Panc1 (cell line): ENCODE results near the gene UTP3. TPM values are rescaled to one million over a fixed set of nuclear protein-coding genes. Genes with fewer than 3 reads are reported as not detected.

ENCODE experiments used
- ATAC-seq: fragments of 200-7000 bp; cut with Tn5 transposase; 2 replicates; pipeline ENCODE4 v1.9.1; 2020; ENCODE audit warnings: mild to moderate bottlenecking, moderate library complexity
- BruUV-seq: library from RNA; stranded (reverse); fragments of 400-500 nt; replicated peaks from 2 replicates; lab custom pipeline; 2021; lab: Mats Ljungman, UMichigan
- CTCF ChIA-PET: fragments of 300-600 bp; sonication (Branson Sonifier 250); formaldehyde crosslinking; loops from one replicate; lab custom pipeline; 2022; ENCODE audit warnings: antibody characterized with exemption; lab: Charles Lee
- POLR2A ChIA-PET: fragments of 300-600 bp; sonication (Branson Sonifier 250); formaldehyde crosslinking; loops from one replicate; lab custom pipeline; 2022; ENCODE audit warnings: antibody characterized with exemption; lab: Charles Lee
- DNase-seq: peaks from one replicate; pipeline ENCODE4 v3.0.0-alpha.2; 2010; ENCODE audit warnings: low read depth, low spot score
- H3K27ac ChIP-seq: 2 replicates; pipeline ENCODE4 v1.5.1; 2011; ENCODE audit warnings: mild to moderate bottlenecking, low read length, inconsistent platforms
- H3K27me3 ChIP-seq: fragments of 200-500 bp; sonication (Bioruptor generic); 2 replicates; pipeline ENCODE4 v1.6.0; 2014; ENCODE audit warnings: low read length, inconsistent platforms; ENCODE audit not compliant: control insufficient read depth, insufficient read depth
- H3K36me3 ChIP-seq: fragments of 200-500 bp; sonication (Bioruptor generic); 2 replicates; pipeline ENCODE4 v1.5.1; 2014; ENCODE audit warnings: inconsistent platforms, mild to moderate bottlenecking, low read length, moderate library complexity; ENCODE audit not compliant: control insufficient read depth, insufficient read depth
- H3K4me1 ChIP-seq: 2 replicates; pipeline ENCODE4 v1.5.1; 2011; ENCODE audit warnings: inconsistent platforms, mild to moderate bottlenecking, low read length, moderate library complexity; ENCODE audit not compliant: control insufficient read depth, insufficient read depth
- H3K4me3 ChIP-seq, 2 experiments: 2 replicates each; pipeline ENCODE4 v1.5.1; 2011 to 2012; ENCODE audit warnings: low read depth in 2 of 2, low read length in 2 of 2, mild to moderate bottlenecking in 2 of 2, inconsistent platforms in 1 of 2, moderate library complexity in 1 of 2
- H3K9me3 ChIP-seq: fragments of 200-500 bp; sonication (Bioruptor generic); 2 replicates; pipeline ENCODE4 v1.5.1; 2014; ENCODE audit warnings: low read depth, mild to moderate bottlenecking, inconsistent platforms, low read length, moderate library complexity; ENCODE audit not compliant: control insufficient read depth, insufficient read depth
- POLR2AphosphoS5 ChIP-seq: IDR thresholded peaks from 2 replicates; pipeline ENCODE4 v1.6.1; 2012; ENCODE audit warnings: mild to moderate bottlenecking, low read depth, low read length, moderate library complexity
- SIN3A ChIP-seq: IDR thresholded peaks from 2 replicates; pipeline ENCODE4 v1.6.1; 2012; ENCODE audit warnings: low read depth, mild to moderate bottlenecking, low read length, moderate library complexity, borderline replicate concordance; ENCODE audit not compliant: insufficient read depth
- TCF7L2 ChIP-seq: IDR thresholded peaks from 2 replicates; pipeline ENCODE4 v1.6.1; 2011; ENCODE audit warnings: mild to moderate bottlenecking, low read depth, low read length, inconsistent platforms
- in situ Hi-C: cut with HindIII; loops from 2 replicates; pipeline ENCODE4 v1.10.0; 2016; ENCODE audit warnings: low sequenced_read_pairs, low pct_unique_long_range_greater_than_20kb
- intact Hi-C: fragments of 100-400 bp; cut with micrococcal nuclease; formaldehyde crosslinking; loops from one replicate; pipeline ENCODE4 v1.10.0; 2022; ENCODE audit not compliant: unreplicated experiment
- total RNA-seq: library from RNA; stranded (reverse); gene quantifications from one replicate; pipeline ENCODE4 v1.2.1, GENCODE V29; 2021; ENCODE audit not compliant: unreplicated experiment
- TF ChIP-seq, protein P1 (sequence below): fragments of 450-650 bp; IDR thresholded peaks from 2 replicates; pipeline ENCODE4 v1.5.1; 2017; ENCODE audit warnings: mild to moderate bottlenecking
- TF ChIP-seq, protein P2 (sequence below), 2 experiments: IDR thresholded peaks; 2 replicates each; pipeline ENCODE4 v1.6.1; 2011 to 2012; ENCODE audit warnings: low read depth in 2 of 2, control low read depth in 1 of 2, low read length in 1 of 2, mild to moderate bottlenecking in 1 of 2, moderate library complexity in 1 of 2; ENCODE audit not compliant: insufficient read depth in 1 of 2

Gene UTP3
- total RNA-seq, 1 experiment from 2014 or later, result 20.6 TPM

DNA sequence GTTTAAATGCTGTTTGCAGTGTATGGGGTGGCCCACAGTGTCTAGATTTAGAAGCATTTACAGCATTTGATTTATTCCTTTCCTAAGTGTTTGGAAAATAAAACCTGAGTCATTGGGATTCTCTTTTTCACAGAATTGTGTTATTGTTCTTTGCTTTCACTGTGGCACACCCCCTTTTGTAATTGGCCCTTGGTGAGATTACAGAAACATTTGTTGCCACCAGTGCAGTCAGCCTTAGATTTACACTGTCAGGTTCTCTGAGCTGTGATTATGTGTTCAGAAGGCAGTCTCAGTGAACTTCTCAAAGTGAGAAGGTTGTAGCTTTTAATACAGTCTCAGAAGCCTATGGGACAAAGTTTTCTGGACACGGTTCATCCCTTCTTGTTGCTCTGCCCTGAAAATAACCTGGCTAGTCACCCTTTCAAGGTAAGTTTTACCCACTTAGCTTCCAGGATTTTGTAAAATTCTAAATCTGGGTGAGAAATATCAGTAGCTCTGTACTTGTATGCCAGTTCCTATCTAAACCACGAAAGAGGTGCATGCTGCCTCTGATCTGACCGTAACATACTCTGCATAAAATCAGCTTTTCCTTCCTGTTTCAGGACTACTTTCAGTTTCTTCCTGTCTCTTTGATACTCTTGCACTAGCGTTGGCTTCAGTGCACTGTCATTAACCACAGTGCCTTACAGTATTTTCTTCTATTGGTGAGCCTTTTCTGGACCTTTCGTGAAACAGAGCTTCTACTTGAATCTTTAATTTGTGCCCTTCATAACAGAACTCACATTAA, 46.0 kb downstream of the UTP3 start:
- Histone ChIP-seq H3K9me3 (no peaks in the 10 kb centered on the region), H3K36me3 (no peaks in the 10 kb centered on the region), H3K4me1 (peaks cover 8% of the 10 kb centered on the region), H3K27me3 (no peaks in the 10 kb centered on the region), H3K27ac (peak overlapping the region; percentile 64), H3K4me3 (peak overlapping the region; percentile 13 to 43; a peak in 3 of 4 replicates)
- TF ChIP-seq SIN3A (no peak), TCF7L2 (no peak), POLR2AphosphoS5 (no peak)
- TF ChIP-seq, protein P1, sequence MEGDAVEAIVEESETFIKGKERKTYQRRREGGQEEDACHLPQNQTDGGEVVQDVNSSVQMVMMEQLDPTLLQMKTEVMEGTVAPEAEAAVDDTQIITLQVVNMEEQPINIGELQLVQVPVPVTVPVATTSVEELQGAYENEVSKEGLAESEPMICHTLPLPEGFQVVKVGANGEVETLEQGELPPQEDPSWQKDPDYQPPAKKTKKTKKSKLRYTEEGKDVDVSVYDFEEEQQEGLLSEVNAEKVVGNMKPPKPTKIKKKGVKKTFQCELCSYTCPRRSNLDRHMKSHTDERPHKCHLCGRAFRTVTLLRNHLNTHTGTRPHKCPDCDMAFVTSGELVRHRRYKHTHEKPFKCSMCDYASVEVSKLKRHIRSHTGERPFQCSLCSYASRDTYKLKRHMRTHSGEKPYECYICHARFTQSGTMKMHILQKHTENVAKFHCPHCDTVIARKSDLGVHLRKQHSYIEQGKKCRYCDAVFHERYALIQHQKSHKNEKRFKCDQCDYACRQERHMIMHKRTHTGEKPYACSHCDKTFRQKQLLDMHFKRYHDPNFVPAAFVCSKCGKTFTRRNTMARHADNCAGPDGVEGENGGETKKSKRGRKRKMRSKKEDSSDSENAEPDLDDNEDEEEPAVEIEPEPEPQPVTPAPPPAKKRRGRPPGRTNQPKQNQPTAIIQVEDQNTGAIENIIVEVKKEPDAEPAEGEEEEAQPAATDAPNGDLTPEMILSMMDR, result no peak
- TF ChIP-seq, protein P2, sequence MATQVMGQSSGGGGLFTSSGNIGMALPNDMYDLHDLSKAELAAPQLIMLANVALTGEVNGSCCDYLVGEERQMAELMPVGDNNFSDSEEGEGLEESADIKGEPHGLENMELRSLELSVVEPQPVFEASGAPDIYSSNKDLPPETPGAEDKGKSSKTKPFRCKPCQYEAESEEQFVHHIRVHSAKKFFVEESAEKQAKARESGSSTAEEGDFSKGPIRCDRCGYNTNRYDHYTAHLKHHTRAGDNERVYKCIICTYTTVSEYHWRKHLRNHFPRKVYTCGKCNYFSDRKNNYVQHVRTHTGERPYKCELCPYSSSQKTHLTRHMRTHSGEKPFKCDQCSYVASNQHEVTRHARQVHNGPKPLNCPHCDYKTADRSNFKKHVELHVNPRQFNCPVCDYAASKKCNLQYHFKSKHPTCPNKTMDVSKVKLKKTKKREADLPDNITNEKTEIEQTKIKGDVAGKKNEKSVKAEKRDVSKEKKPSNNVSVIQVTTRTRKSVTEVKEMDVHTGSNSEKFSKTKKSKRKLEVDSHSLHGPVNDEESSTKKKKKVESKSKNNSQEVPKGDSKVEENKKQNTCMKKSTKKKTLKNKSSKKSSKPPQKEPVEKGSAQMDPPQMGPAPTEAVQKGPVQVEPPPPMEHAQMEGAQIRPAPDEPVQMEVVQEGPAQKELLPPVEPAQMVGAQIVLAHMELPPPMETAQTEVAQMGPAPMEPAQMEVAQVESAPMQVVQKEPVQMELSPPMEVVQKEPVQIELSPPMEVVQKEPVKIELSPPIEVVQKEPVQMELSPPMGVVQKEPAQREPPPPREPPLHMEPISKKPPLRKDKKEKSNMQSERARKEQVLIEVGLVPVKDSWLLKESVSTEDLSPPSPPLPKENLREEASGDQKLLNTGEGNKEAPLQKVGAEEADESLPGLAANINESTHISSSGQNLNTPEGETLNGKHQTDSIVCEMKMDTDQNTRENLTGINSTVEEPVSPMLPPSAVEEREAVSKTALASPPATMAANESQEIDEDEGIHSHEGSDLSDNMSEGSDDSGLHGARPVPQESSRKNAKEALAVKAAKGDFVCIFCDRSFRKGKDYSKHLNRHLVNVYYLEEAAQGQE (IDR thresholded peaks at IDR 0.05; ENCODE audit: insufficient read depth in 1 of 2, low read depth in 2 of 2, low read length in 1 of 2), result no peak
- ATAC-seq (peak; percentile 76), DNase-seq (no peak)
- no TSS peak for BruUV-seq
- intact Hi-C loops (no loop called here), in situ Hi-C loops (no loop called here)
- POLR2A ChIA-PET, result no interaction called here
- CTCF ChIA-PET, result interaction anchor here (0.6 kb wide), 1 partner anchor 16 kb away, joined by 10 read pairs; no protein-coding TSS in a partner anchor

DNA sequence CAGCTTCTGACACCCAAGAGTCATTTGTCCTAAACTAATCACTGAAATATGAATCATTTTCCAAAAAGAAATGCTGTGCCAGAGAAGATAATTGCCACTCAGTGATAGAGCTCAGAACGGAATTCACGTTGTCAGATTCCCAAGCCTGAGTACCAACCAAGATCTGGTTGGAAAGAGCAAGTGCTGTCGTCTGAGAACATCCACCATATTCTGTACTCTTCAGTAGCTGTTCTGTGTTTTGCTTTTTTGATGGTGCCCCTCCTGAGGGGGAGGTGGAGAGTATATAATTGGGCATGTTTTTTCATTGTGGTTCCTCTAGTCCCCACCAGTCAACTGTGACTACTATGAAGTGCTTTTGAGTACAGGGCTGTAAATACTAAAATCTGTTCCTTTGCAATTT, 46.6 kb downstream of the UTP3 start:
- Histone ChIP-seq H3K4me1 (peaks cover 8% of the 10 kb centered on the region), H3K9me3 (no peaks in the 10 kb centered on the region), H3K27me3 (no peaks in the 10 kb centered on the region), H3K27ac (peak overlapping the region; percentile 64), H3K36me3 (no peaks in the 10 kb centered on the region), H3K4me3 (peak overlapping the region; percentile 13 to 43; a peak in 3 of 4 replicates)
- in situ Hi-C loops (no loop called here), intact Hi-C loops (no loop called here)
- DNase-seq, result no peak
- CTCF ChIA-PET, result interaction anchor here (0.6 kb wide), 1 partner anchor 17 kb away, joined by 10 read pairs; no protein-coding TSS in a partner anchor
- POLR2A ChIA-PET, result no interaction called here
- TF ChIP-seq, protein P1, result no peak
- TF ChIP-seq, protein P2 (IDR thresholded peaks at IDR 0.05; ENCODE audit: insufficient read depth in 1 of 2, low read depth in 2 of 2, low read length in 1 of 2), result no peak
- TF ChIP-seq SIN3A, result no peak
- no peak for TF ChIP-seq TCF7L2
- ATAC-seq, result no peak
- no TSS peak for BruUV-seq
